ENCODE measurements around the gene DIP2B.
"Not testable (repeated sequence)": the region's sequence is repeated elsewhere in the genome, so short reads cannot be mapped to it uniquely, and the experiment has no call there.

The DIP2B gene

GRCh38 chr12:50728417-50728816 is 223.6 kb downstream of the DIP2B start:
- no peak for DNase-seq (ENCODE audit: low read depth)

- DNase-seq (ENCODE audit: low read depth), result no peak
Observed at GRCh38 chr12:50728841-50729240, 224.1 kb downstream of the DIP2B start.

GRCh38 chr12:50732591-50732990 is 227.8 kb downstream of the DIP2B start:
- DNase-seq (ENCODE audit: low read depth), result peak; percentile 23

GRCh38 chr12:50733706-50734105 is 228.9 kb downstream of the DIP2B start:
- DNase-seq (ENCODE audit: low read depth), result no peak

GRCh38 chr12:50734409-50735263 is 229.9 kb downstream of the DIP2B start:
- no peak for DNase-seq (ENCODE audit: low read depth)

- DNase-seq (ENCODE audit: low read depth), result no peak
Observed at GRCh38 chr12:50739611-50740010, 234.8 kb downstream of the DIP2B start.

- DNase-seq (ENCODE audit: low read depth), result no peak
Observed at GRCh38 chr12:50740307-50740706, 235.5 kb downstream of the DIP2B start.

- no peak for DNase-seq (ENCODE audit: low read depth)
Observed at GRCh38 chr12:50742776-50743175, 238.0 kb downstream of the DIP2B start.

- DNase-seq (ENCODE audit: low read depth), result no peak
Observed at GRCh38 chr12:50745861-50746260, 241.1 kb downstream of the DIP2B start.

GRCh38 chr12:50746431-50746830 is 241.6 kb downstream of the DIP2B start:
- DNase-seq (ENCODE audit: low read depth), result no peak

GRCh38 chr12:50747817-50748216 is 243.0 kb downstream of the DIP2B start:
- no peak for DNase-seq (ENCODE audit: low read depth)

- DNase-seq (ENCODE audit: low read depth), result no peak
Observed at GRCh38 chr12:50749459-50749882, 244.7 kb downstream of the DIP2B start.

- DNase-seq (ENCODE audit: low read depth), result no peak
Observed at GRCh38 chr12:50750366-50750765, 245.6 kb downstream of the DIP2B start.

GRCh38 chr12:50751948-50752721 is 247.3 kb downstream of the DIP2B start:
- DNase-seq (ENCODE audit: low read depth), result no peak

- DNase-seq (ENCODE audit: low read depth), result no peak
Observed at GRCh38 chr12:50753232-50753769, 248.5 kb downstream of the DIP2B start.

GRCh38 chr12:50763639-50764285 is 259.0 kb downstream of the DIP2B start, which contains the start of gene ATF1:
Gene ATF1 (plus strand): TSS chr12:50764101. CDS start chr12:50780146, 16,045 bp downstream.
- DNase-seq (ENCODE audit: low read depth), result peak; percentile 84

- no peak for DNase-seq (ENCODE audit: low read depth)
Observed at GRCh38 chr12:50764286-50765094, 259.7 kb downstream of the DIP2B start.

GRCh38 chr12:50765095-50765911 is 260.5 kb downstream of the DIP2B start:
- peak; percentile 43 for DNase-seq (ENCODE audit: low read depth)

GRCh38 chr12:50768391-50768790 is 263.6 kb downstream of the DIP2B start:
- DNase-seq (ENCODE audit: low read depth), result no peak

- not testable (repeated sequence) for DNase-seq (ENCODE audit: low read depth)
Observed at GRCh38 chr12:50768813-50769212, 264.0 kb downstream of the DIP2B start.

Data from fibroblast of the conjunctiva (primary cell).